ENCODE data around the gene RRP15.

DNA sequence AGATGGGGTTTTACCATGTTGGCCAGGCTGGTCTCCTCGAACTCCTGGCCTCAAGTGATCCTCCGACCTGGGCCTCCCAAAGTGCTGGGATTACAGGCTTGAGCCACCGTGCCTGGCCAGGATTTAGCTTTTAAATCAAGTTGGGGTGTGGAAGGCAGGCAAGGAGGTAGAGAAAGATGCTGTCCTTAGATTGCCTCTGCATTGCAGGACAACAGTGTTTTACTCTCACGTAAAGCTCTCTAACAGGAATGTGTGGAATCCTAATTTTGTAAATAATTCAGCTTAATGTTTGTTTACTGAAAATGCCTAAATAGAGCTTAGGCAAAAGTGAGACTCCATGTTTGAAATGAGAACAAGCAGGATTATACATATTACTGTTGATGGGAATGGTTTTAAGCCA, 30.5 kb downstream of the RRP15 start:
- TF ChIP-seq, protein P1, sequence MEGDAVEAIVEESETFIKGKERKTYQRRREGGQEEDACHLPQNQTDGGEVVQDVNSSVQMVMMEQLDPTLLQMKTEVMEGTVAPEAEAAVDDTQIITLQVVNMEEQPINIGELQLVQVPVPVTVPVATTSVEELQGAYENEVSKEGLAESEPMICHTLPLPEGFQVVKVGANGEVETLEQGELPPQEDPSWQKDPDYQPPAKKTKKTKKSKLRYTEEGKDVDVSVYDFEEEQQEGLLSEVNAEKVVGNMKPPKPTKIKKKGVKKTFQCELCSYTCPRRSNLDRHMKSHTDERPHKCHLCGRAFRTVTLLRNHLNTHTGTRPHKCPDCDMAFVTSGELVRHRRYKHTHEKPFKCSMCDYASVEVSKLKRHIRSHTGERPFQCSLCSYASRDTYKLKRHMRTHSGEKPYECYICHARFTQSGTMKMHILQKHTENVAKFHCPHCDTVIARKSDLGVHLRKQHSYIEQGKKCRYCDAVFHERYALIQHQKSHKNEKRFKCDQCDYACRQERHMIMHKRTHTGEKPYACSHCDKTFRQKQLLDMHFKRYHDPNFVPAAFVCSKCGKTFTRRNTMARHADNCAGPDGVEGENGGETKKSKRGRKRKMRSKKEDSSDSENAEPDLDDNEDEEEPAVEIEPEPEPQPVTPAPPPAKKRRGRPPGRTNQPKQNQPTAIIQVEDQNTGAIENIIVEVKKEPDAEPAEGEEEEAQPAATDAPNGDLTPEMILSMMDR (IDR thresholded peaks at IDR 0.05): no peak
- TF ChIP-seq POLR2A (IDR thresholded peaks at IDR 0.05): no peak
- TF ChIP-seq EP300 (IDR thresholded peaks at IDR 0.05): no peak
